Measurements from ENCODE around the gene ADPRS.

GRCh38 chr1:36053978-36054377 lies 34.7 kb upstream of the ADPRS start:
- TF ChIP-seq CTCF (conservative IDR thresholded peaks at IDR 0.05 in 1 of 2, IDR thresholded peaks at IDR 0.05 in 1 of 2; ENCODE audit: low read depth in 1 of 2, low read length in 2 of 2), result no peak
- no peak for TF ChIP-seq EZH2 (IDR thresholded peaks at IDR 0.05; ENCODE audit: low read length, missing control alignments)
